DMS 273 (cell line): ENCODE results near the gene INKA2.
"Not testable (repeated sequence)": the region's sequence is repeated elsewhere in the genome, so short reads cannot be mapped to it uniquely, and the experiment has no call there.

Experiments
- DNase-seq: peaks from one replicate; lab custom pipeline; 2025; ENCODE audit not compliant: unreplicated experiment; lab: John Stamatoyannopoulos, UW

Gene INKA2

GRCh38 chr1:111750856-111751255, 11.7 kb upstream of the INKA2 start:
- no peak for DNase-seq

- DNase-seq = no peak
These were observed 10.4 kb upstream of the INKA2 start for GRCh38 chr1:111749628-111750027.

DNA sequence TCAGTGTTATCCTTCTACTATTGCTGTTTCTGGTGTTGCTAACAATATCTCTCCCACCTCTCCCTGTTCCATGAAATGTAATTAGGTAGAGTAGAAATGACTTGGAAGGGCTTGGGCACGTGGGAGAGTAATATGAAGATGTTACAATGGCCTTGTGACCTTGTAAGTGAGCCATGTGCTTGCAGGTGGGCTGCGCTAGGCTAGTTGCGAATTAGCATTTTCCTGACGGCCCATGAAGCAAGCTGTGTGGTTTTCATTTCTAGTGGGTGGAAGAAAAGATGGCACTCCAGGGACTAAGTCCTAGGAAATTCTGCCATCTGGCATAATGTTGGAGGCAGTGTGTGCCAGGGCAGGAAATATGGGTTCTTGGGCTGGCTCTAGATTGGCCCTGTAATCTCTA, 8.8 kb upstream of the INKA2 start:
- peak; percentile 68 for DNase-seq

- DNase-seq = peak; percentile 84
These were observed 8.1 kb upstream of the INKA2 start for GRCh38 chr1:111747282-111747734.

- DNase-seq = no peak
These were observed 7.4 kb upstream of the INKA2 start for GRCh38 chr1:111746614-111746999.

DNA sequence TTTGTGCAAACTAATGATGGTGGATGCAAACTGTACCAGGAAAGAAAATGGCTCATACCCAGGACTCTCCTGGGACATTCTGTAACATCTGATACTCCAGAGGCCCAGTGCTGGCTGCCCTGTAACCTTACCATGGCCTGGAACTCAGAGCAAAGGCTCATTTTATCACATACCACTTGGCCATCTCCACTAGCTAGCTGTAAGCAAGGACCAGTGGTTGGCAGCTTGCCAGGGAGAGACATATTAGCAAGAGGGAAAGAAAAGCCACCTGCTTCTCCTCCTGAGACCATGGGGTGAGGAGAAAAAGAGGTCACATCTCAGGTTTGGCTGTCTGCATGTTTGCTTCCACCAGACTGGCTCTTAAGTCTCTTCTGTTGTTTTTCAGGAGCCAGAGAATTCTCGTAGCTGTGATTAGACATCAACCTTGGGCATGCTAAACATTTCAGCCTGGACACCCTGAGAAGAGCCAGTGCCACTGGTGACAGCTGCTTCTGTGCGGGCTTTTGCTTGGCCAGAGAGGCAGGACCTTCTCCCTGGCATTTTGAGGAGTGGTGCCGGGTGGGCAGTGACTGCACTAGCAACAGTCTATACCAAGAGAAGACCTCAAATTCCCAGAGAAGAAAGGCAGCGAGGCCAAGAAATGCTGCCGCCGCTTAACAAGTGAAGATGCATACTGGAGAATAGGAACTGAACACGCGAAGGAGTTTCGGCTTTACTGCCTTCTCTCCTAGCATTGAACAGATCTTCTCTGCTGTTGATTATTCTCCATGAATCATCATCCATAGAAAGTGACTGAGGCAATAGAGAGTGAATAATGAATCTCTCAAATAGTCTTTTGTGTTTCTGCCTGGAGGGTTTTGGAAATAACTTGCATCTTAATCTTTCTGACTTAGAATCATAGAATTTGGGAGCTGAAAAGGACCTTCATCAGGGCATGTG, 6.7 kb upstream of the INKA2 start:
- peak; percentile 62 for DNase-seq

DNA sequence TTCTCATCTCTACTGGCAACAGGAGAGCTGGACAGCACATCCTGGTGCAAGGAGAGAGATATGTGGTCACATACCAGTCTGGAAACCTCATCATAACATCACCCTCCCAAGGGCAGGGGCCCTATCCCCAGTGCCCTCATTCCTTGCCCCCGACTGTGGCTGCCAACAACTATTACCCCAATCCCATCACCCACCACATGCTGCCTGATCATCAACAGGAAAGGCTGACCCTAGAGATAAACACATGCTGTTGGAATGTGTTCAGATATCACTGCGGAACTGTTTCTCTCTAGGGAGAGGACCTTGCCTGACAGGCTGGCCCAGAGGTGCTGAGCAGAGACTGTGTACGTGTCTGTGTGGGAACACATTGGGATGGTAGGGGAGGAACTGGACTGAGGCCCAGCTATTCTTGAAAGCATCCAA, 4.5 kb upstream of the INKA2 start:
- no peak for DNase-seq

- DNase-seq = no peak
These were observed 3.8 kb upstream of the INKA2 start for GRCh38 chr1:111742938-111743549.

DNA sequence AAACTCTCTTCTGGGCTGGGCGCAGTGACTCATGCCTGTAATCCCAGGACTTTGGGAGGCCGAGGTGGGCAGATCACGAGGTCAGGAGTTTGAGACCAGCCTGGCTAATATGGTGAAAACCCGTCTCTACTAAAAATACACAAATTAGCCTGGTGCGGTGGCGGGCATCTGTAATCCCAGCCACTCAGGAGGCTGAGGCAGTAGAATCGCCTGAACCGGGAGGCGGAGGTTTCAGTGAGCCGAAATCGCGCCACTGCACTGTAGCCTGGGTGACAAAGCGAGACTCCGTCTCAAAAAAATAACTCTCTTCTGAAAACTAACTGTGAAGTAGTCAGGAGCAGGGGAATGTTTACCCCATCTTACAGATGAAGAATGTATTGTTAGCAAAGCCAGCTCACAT, 3.1 kb upstream of the INKA2 start:
- not testable (repeated sequence) for DNase-seq

GRCh38 chr1:111739925-111740765, 950 bp upstream of the INKA2 start:
- peak; percentile 90 for DNase-seq

- DNase-seq = peak; percentile 97
These were observed 580 bp downstream of the INKA2 start for GRCh38 chr1:111738436-111739193.

GRCh38 chr1:111738133-111738435, 1.1 kb downstream of the INKA2 start:
- no peak for DNase-seq

DNA sequence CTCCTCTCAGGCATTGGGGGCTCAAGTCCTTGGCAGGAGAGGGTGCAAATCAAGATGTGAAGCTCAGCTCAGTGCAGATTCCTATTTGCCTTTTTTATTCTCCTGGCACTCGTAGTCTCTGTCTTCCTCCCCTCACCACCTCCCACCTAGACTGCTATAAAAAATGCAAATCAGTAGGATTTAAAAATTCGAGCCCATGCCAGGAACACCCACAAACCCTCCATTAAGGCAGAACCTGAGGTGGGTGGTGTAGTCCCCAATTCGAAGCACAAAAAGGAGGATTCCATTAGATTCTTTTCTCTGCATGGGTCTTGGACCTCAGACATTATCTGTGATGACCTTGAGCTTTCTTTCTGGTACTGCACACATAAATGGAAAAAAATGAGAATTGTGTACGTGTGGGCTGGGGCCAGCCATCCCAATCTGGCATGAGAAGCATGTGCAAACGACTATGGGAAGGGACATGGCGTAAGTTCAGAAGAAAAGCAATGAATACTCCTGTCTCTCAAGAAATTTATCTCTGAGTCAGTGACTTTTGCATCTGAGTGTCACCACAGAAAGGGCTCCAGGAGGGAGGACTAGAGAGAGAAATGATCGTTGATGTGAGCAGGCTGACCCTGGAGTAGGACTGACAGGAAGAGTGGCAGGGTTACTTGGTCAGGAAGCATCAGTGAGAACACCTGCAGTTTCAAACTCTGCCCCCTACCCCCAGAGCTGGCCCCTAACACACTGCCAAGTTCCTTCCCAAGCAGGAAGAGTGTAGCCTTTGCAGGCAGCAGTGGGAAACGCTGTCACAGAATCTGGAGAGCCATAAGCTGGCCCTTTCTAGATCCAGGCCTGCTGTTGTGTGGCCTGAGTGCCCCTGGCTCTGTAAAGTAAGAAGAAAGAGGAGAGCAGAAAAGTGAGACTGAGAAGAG, 1.7 kb downstream of the INKA2 start:
- DNase-seq = peak; percentile 72

GRCh38 chr1:111736548-111737215, 2.5 kb downstream of the INKA2 start:
- peak; percentile 85 for DNase-seq

DNA sequence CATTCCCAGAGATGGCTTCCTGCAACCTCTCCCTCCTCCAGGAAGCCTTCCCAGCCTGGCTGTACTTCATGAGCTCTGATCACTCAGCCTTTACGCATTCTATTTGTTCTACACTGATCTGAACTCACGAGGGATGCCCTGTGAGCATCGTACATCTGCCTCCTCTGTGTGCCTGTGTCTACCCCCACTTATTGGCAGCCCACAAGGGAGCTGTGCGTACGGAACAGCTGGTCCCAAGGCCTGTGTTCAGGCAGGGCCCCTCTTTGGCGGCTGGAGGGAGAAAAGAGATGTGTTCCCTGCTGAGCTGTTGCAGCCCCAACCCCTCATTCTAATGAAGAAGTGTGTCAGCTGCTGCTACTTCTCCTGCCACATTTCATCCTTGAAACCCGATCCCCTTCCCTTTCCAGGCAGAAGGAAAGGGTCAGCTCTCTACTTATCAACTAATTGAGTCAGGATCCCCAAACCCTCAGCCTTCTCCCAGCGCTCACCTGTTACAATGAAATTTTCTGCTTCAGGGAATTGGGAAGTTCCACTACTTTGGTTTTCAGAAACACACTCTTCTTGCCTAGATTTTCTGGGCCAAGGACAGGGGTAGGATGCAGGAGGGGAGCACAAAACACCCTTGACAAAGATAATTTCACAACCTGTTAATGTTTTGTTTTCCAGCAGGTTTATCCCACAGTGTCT, 3.2 kb downstream of the INKA2 start:
- DNase-seq = peak; percentile 98

DNA sequence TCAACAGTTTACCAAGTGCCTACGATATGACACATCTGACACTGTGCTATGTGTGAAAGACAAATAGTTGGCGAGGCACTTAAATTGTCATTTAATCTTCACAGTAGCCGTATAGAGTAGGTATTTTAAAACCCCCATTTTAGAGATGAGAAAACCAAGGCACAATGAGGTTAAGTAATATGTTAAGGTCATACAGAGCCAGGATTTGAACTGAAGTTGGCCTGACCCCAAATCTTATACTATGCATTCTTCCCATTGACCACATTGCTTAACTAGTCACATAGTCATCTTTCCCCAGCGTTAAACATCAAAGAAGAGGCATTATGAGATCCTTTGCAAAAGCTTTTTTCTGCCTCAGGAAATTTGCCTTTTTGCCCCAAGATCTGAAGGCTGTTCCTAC, 3.9 kb downstream of the INKA2 start:
- DNase-seq = no peak

GRCh38 chr1:111734856-111735255, 4.3 kb downstream of the INKA2 start:
- DNase-seq = no peak

GRCh38 chr1:111734426-111734825, 4.8 kb downstream of the INKA2 start:
- no peak for DNase-seq

DNA sequence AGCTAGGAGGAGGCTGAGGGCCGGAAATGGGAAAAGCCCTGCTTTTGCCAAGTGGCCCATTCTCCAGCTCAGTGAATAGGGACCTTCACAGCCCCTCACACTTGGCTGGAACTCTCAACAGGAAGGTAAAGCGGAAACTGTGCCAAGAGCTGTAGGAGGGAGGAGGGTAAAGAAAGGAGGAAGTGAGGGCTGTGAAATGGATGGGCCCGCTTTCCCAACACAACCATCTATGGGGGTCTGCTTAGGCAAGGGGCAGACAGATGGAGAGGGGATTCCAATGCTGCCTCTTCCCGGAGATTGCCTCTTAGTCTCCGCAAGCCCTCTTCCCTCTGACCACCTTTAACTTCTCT, 5.2 kb downstream of the INKA2 start:
- no peak for DNase-seq
